CD14-positive monocyte (primary cell): ENCODE results near the gene PSME1. TPM values are rescaled to one million over a fixed set of nuclear protein-coding genes. Genes with fewer than 3 reads are reported as not detected.
"Not testable (repeated sequence)": the region's sequence is repeated elsewhere in the genome, so short reads cannot be mapped to it uniquely, and the experiment has no call there.

Experiments
- DNase-seq, 3 donors: peaks; one replicate each; pipeline ENCODE4 v3.0.0-alpha.2; 2011 to 2022
- H2AFZ ChIP-seq: 2 replicates; pipeline ENCODE4 v1.6.0; 2012; ENCODE audit warnings: mild to moderate bottlenecking, low read depth, low read length, inconsistent platforms; ENCODE audit not compliant: insufficient read depth, poor library complexity, severe bottlenecking
- H3K27ac ChIP-seq, 2 donors: 1 replicate in 1 of 2; 2 replicates in 1 of 2; pipeline ENCODE4 v1.5.1; 2012 to 2013; ENCODE audit warnings: low read length in 2 of 2, control low read depth in 1 of 2, inconsistent platforms in 1 of 2, low read depth in 1 of 2, mild to moderate bottlenecking in 1 of 2
- H3K27me3 ChIP-seq, 2 donors: one replicate each; pipeline versions ENCODE4 v1.6.0 to v1.6.1; 2011 to 2013; ENCODE audit warnings: low read length in 2 of 2; ENCODE audit not compliant: control insufficient read depth in 2 of 2, insufficient read depth in 2 of 2
- H3K36me3 ChIP-seq, 2 donors: replicated peaks in 1 of 2; 1 replicate in 1 of 2; 2 replicates in 1 of 2; pipeline versions ENCODE4 v1.5.1 to v1.6.1; 2012 to 2013; ENCODE audit warnings: low read length in 2 of 2, control low read depth in 1 of 2, inconsistent platforms in 1 of 2, mild to moderate bottlenecking in 1 of 2; ENCODE audit not compliant: insufficient read depth in 2 of 2, control insufficient read depth in 1 of 2
- H3K4me1 ChIP-seq, 2 donors: 1 replicate in 1 of 2; 2 replicates in 1 of 2; pipeline versions ENCODE4 v1.5.1 to v1.6.1; 2012 to 2013; ENCODE audit warnings: low read length in 2 of 2, control low read depth in 1 of 2, inconsistent platforms in 1 of 2, mild to moderate bottlenecking in 1 of 2, moderate library complexity in 1 of 2; ENCODE audit not compliant: insufficient read depth in 2 of 2, control insufficient read depth in 1 of 2
- H3K4me2 ChIP-seq: replicated peaks from 2 replicates; pipeline ENCODE3; 2012; ENCODE audit warnings: low read length, moderate library complexity, mild to moderate bottlenecking; ENCODE audit not compliant: poor library complexity, severe bottlenecking; ENCODE audit errors: extremely low read depth
- H3K4me3 ChIP-seq, 3 experiments: fragments of 200-600 bp in 1 of 3; sonication (generic) in 1 of 3; replicated peaks in 1 of 3; 1 replicate in 2 of 3; 2 replicates in 1 of 3; pipeline ENCODE4 v1.5.1; 2011 to 2013; ENCODE audit warnings: low read length in 3 of 3, mild to moderate bottlenecking in 3 of 3, control low read depth in 2 of 3, low read depth in 2 of 3, inconsistent platforms in 1 of 3, moderate library complexity in 1 of 3
- H3K79me2 ChIP-seq: 2 replicates; pipeline ENCODE4 v1.6.0; 2012; ENCODE audit warnings: mild to moderate bottlenecking, control low read depth, inconsistent platforms, low read length, moderate library complexity; ENCODE audit not compliant: insufficient read depth
- H3K9ac ChIP-seq: 2 replicates; pipeline ENCODE4 v1.6.0; 2017; ENCODE audit warnings: low read length, mild to moderate bottlenecking; ENCODE audit not compliant: insufficient read depth, poor library complexity, severe bottlenecking
- H3K9me3 ChIP-seq, 2 donors: replicated peaks in 1 of 2; 1 replicate in 1 of 2; 2 replicates in 1 of 2; pipeline versions ENCODE4 v1.5.1 to v1.6.1; 2012 to 2013; ENCODE audit warnings: low read length in 2 of 2, control low read depth in 1 of 2; ENCODE audit not compliant: control insufficient read depth in 1 of 2, insufficient read depth in 1 of 2
- H4K20me1 ChIP-seq: 2 replicates; pipeline ENCODE4 v1.6.0; 2012; ENCODE audit warnings: mild to moderate bottlenecking, low read length, control low read depth, moderate library complexity; ENCODE audit not compliant: insufficient read depth
- H3K27ac Mint-ChIP-seq, 7 donors: one replicate each; pipeline ENCODE4 v1.8.0; 2020; ENCODE audit warnings: mild to moderate bottlenecking in 7 of 7, mixed read lengths in 7 of 7, moderate library complexity in 6 of 7, inconsistent platforms in 2 of 7
- H3K27me3 Mint-ChIP-seq, 3 donors: one replicate each; pipeline ENCODE4 v1.8.0; 2021 to 2022; ENCODE audit warnings: low read depth in 3 of 3, mild to moderate bottlenecking in 3 of 3, mixed read lengths in 3 of 3, moderate library complexity in 3 of 3, inconsistent platforms in 1 of 3
- H3K36me3 Mint-ChIP-seq, 2 donors: one replicate each; pipeline ENCODE4 v1.8.0; 2020; ENCODE audit warnings: mixed read lengths in 2 of 2, inconsistent platforms in 1 of 2, mild to moderate bottlenecking in 1 of 2
- H3K4me1 Mint-ChIP-seq: one replicate; pipeline ENCODE4 v1.8.0; 2020; ENCODE audit warnings: mild to moderate bottlenecking, mixed read lengths
- H3K4me3 Mint-ChIP-seq, 2 donors: one replicate each; pipeline ENCODE4 v1.8.0; 2020; ENCODE audit warnings: mild to moderate bottlenecking in 2 of 2, mixed read lengths in 2 of 2, moderate library complexity in 1 of 2
- H3K9me3 Mint-ChIP-seq, 7 donors: one replicate each; pipeline ENCODE4 v1.8.0; 2020 to 2022; ENCODE audit warnings: mixed read lengths in 7 of 7, mild to moderate bottlenecking in 6 of 7, moderate library complexity in 6 of 7, inconsistent platforms in 2 of 7
- WGBS: methylation state at CpG from one replicate; pipeline ENCODE4 v1.1.5; 2013; ENCODE audit warnings: missing lambda C conversion rate; ENCODE audit not compliant: insufficient coverage; 5-methylcytosine and 5-hydroxymethylcytosine counted together
- intact Hi-C, 2 donors: fragments of 100-400 bp; cut with micrococcal nuclease; formaldehyde crosslinking; loops; one replicate each; pipeline versions ENCODE4 v1.15.0 to v1.15.1; 2023
- polyA plus RNA-seq, 3 donors: library from polyadenylated mRNA; depleted of rRNA in 1 of 3; unstranded in 2 of 3; stranded (reverse) in 1 of 3; fragments of 300-500 nt in 2 of 3; fragments of >200 nt in 1 of 3; fragmentation: Illumina TruSeq in 2 of 3; gene quantifications; 1 replicate in 2 of 3; 2 replicates in 1 of 3; pipeline ENCODE4 v1.2.3, GENCODE V29; 2012 to 2021
- TF ChIP-seq, protein P1 (sequence below): fragments of 200-600 bp; IDR thresholded peaks from one replicate; pipeline ENCODE4 v1.8.0; 2022; ENCODE audit warnings: antibody characterized with exemption, mild to moderate bottlenecking

The PSME1 gene
- polyA plus RNA-seq, 3 donors, result 435 to 759 (median 729) TPM

DNA sequence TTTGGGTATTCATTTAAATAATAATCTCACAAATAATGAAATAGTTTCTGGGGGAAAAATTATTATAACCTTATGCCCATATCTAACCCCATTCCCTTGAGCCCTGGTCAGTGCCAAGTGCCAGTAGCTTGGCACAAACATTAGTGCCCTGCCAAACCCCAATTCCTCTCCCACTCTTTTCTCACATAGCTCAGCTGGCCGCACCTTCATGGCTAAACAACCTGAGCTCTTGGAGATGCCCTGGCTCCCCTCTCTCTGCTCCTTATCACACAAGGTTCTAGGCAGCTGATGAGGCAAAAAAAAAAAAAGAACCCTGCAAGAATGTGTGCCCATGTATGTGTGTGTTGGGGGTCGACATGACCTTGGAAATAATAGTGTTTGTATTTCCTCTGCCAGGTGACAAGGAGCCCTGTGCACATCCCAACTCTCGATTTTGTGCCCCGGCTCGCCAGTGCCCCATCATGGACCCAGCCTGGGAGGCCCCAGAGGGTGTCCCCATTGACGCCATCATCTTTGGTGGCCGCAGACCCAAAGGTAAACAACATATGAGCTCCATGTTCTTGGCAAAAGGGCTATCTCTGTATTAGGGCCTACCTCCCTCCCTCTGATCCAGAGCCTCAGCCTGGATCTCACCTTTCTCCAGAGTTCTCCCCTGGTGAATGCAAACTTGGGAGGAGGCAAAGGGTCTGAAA lies 33.5 kb upstream of the PSME1 start:
- Histone ChIP-seq H3K9ac (no peak overlapping the region), H2AFZ (no peak overlapping the region), H3K4me3 (no peak overlapping the region), H3K9me3 (no peaks in the 10 kb centered on the region), H3K27ac (no peak overlapping the region), H3K36me3 (peaks cover 41 to 73% of the 10 kb centered on the region in 2 donors), H3K79me2 (peaks cover 4% of the 10 kb centered on the region), H3K4me1 (peaks cover 23 to 26% of the 10 kb centered on the region in 2 donors), H3K4me2 (no peak overlapping the region), H3K27me3 (no peaks in the 10 kb centered on the region), H4K20me1 (peaks cover 12% of the 10 kb centered on the region)
- peaks cover 0 to 7% (median 2%) of the 10 kb centered on the region in 7 donors for H3K9me3 Mint-ChIP-seq
- no peak overlapping the region for H3K27ac Mint-ChIP-seq
- intact Hi-C loops, result loop anchor here in 1 of 2 donors (10.0 kb wide), 1 partner anchor 118 kb away; the partner anchor contains the start of gene DHRS4L2
- no peak overlapping the region for H3K4me3 Mint-ChIP-seq
- H3K36me3 Mint-ChIP-seq, result peaks cover 52 to 67% of the 10 kb centered on the region in 2 donors
- TF ChIP-seq, protein P1, sequence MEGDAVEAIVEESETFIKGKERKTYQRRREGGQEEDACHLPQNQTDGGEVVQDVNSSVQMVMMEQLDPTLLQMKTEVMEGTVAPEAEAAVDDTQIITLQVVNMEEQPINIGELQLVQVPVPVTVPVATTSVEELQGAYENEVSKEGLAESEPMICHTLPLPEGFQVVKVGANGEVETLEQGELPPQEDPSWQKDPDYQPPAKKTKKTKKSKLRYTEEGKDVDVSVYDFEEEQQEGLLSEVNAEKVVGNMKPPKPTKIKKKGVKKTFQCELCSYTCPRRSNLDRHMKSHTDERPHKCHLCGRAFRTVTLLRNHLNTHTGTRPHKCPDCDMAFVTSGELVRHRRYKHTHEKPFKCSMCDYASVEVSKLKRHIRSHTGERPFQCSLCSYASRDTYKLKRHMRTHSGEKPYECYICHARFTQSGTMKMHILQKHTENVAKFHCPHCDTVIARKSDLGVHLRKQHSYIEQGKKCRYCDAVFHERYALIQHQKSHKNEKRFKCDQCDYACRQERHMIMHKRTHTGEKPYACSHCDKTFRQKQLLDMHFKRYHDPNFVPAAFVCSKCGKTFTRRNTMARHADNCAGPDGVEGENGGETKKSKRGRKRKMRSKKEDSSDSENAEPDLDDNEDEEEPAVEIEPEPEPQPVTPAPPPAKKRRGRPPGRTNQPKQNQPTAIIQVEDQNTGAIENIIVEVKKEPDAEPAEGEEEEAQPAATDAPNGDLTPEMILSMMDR, result no peak
- peaks cover 0 to 3% (median 0%) of the 10 kb centered on the region in 3 donors for H3K27me3 Mint-ChIP-seq
- DNase-seq, result no peak
- WGBS, result 93% methylated on average over 7 of the region's 7 CpGs
- H3K4me1 Mint-ChIP-seq, result peaks cover 26% of the 10 kb centered on the region

DNA sequence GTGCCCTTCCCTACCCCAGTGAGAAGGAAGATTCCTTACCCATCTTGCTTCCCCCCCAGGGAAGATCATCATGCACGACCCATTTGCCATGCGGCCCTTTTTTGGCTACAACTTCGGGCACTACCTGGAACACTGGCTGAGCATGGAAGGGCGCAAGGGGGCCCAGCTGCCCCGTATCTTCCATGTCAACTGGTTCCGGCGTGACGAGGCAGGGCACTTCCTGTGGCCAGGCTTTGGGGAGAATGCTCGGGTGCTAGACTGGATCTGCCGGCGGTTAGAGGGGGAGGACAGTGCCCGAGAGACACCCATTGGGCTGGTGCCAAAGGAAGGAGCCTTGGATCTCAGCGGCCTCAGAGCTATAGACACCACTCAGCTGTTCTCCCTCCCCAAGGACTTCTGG lies 32.5 kb upstream of the PSME1 start:
- no peak overlapping the region for H3K4me2 ChIP-seq
- H3K4me3 Mint-ChIP-seq, result no peak overlapping the region
- 96% methylated on average over 9 of the region's 13 CpGs for WGBS

DNA sequence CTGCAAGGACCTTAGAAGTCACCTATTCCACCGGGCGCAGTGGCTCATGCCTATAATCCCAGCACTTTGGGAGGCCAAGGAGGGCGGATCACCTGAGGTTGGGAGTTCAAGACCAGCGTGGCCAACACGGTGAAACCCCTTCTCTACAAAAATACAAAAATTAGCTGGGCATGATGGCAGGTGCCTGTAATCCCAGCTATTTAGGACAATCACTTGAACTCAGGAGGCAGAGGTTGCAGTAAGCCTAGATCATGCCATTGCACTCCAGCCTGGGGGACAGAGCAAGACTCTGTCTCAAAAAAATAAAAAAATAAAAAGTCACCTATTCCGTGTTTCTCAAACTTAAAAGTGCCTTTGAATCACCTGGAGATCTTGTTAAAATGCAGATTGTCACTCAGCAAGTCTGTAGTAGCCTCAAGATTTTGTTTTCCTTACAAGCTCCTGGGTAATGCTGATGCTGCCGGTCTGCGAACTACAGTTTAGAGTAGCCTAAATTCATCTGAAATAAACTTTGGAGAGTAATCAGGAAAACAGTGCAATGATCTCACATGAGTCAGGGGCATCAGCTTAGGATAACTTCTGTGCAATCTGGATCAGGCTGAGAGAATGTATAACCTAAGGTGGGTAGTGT lies 30.3 kb upstream of the PSME1 start:
- intact Hi-C loops, result loop anchor here (5.0 to 10.0 kb wide), 3 partner anchors 48 to 121 kb away; partner anchors contain the start of gene DHRS4L2 (in 1 of the 2)
- H3K9me3 Mint-ChIP-seq, H2AFZ ChIP-seq, H3K79me2 ChIP-seq, H3K4me3 ChIP-seq, DNase-seq, H3K4me1 ChIP-seq, H3K9ac ChIP-seq, H3K4me2 ChIP-seq, H3K27me3 Mint-ChIP-seq, H4K20me1 ChIP-seq, H3K9me3 ChIP-seq, H3K4me3 Mint-ChIP-seq, H3K27me3 ChIP-seq: not testable (repeated sequence)
- H3K27ac ChIP-seq, result peak overlapping the region in 1 of 2 donors; percentile 6
- peaks cover 26 to 44% of the 10 kb centered on the region in 2 donors for H3K36me3 ChIP-seq
- Mint-ChIP-seq H3K36me3 (peaks cover 38 to 42% of the 10 kb centered on the region in 2 donors), H3K4me1 (peaks cover 13% of the 10 kb centered on the region), H3K27ac (peak overlapping the region in 2 of 7 donors; percentile 18 to 60)
- 93% methylated on average over 3 of the region's 8 CpGs for WGBS

More for the DNA sequence above, 32.5 kb upstream of the PSME1 start:
- Mint-ChIP-seq H3K27me3 (peaks cover 0 to 3% (median 0%) of the 10 kb centered on the region in 3 donors), H3K27ac (peak overlapping the region in 2 of 7 donors; percentile 13 to 76), H3K4me1 (peaks cover 26% of the 10 kb centered on the region), H3K36me3 (peaks cover 46 to 59% of the 10 kb centered on the region in 2 donors), H3K9me3 (peaks cover 0 to 7% (median 2%) of the 10 kb centered on the region in 7 donors)
- Histone ChIP-seq H3K36me3 (peaks cover 35 to 65% of the 10 kb centered on the region in 2 donors), H2AFZ (no peak overlapping the region), H3K27me3 (no peaks in the 10 kb centered on the region), H3K9me3 (no peaks in the 10 kb centered on the region), H3K9ac (no peak overlapping the region), H3K27ac (no peak overlapping the region), H4K20me1 (peaks cover 9% of the 10 kb centered on the region), H3K79me2 (no peaks in the 10 kb centered on the region), H3K4me3 (no peak overlapping the region), H3K4me1 (peaks cover 23 to 24% of the 10 kb centered on the region in 2 donors)
- TF ChIP-seq, protein P1, result no peak
- intact Hi-C loops, result loop anchor here in 1 of 2 donors (10.0 kb wide), 1 partner anchor 119 kb away; the partner anchor contains the start of gene DHRS4L2
- DNase-seq, result no peak
